T47D (cell line): ENCODE measurements around the gene MARCO.
"Not testable (repeated sequence)": the region's sequence is repeated elsewhere in the genome, so short reads cannot be mapped to it uniquely, and the experiment has no call there.

ENCODE experiments used
- DNase-seq, 2 experiments: peaks; one replicate each; pipeline versions ENCODE4 v3.0.0 to v3.0.0-alpha.2; 2011 to 2012; ENCODE audit warnings: low read depth in 1 of 2, low spot score in 1 of 2
- JUND ChIP-seq: IDR thresholded peaks from 2 replicates; pipeline ENCODE4 v1.6.1; 2012; ENCODE audit warnings: low read depth
- in situ Hi-C: cut with HindIII; loops from 2 replicates; pipeline ENCODE4 v1.10.0; 2016; ENCODE audit warnings: low sequenced_read_pairs, low pct_unique_long_range_greater_than_20kb

MARCO gene

DNA sequence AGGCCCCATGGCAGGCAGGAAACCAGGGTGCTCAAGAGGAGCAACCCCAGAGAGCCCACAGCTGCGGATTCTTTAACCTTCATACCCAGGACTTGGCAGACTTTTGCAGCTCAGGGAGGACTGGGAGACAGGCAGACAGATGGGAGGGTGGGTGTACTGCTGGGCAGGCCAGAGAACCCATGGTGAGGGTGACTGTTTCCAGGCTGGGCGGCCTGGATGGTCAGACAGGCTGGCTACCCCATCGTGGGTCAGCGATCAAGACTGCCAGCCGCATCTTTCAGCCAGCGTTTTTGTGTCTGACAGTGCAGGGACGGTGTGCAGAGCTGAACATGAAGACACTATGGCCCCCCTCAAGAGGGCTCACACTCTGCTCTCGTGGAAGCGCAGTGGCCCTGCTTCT, 82.2 kb downstream of the MARCO start:
- no peak for DNase-seq
- no peak for TF ChIP-seq JUND
- in situ Hi-C loops, result no loop called here

DNA sequence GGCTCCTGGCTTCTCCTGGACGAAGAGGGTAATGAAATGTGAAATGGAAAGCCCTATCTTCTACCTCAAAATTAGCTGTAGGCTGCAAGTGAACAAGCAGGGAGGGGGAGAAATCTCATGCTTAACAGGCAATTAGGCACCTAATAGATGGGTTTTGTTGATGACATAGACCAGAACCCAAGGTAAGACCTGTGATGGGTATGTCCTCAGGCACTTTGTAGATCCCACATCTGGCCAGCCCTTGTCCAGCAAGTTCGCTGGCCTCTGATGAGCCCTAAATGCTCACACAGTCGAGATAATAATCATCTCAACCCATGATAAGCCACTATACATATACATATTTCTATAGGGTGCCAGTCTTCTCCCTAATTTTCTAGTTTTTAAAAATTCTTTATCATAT, 82.6 kb downstream of the MARCO start:
- DNase-seq, result no peak
- no peak for TF ChIP-seq JUND
- in situ Hi-C loops, result no loop called here

DNA sequence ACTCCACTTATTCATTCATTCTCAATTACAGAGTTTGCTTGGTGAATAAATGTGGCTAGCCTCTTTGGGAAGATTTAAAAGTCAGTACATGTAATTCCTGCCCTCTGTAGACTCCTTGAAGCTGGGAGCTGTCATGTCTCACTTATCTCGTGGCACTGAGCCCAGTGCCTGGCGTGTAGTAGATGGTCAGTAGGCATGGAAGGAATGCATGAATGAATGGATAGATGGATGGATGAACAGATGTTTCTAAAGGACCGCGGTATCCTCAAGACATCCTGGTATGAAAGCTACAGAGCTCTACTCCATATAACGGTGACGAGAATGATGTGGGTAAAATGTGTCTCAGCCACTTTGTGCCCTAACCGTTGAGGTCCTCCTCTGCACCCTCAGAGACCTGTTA, 83.0 kb downstream of the MARCO start:
- no peak for TF ChIP-seq JUND
- DNase-seq, result no peak

DNA sequence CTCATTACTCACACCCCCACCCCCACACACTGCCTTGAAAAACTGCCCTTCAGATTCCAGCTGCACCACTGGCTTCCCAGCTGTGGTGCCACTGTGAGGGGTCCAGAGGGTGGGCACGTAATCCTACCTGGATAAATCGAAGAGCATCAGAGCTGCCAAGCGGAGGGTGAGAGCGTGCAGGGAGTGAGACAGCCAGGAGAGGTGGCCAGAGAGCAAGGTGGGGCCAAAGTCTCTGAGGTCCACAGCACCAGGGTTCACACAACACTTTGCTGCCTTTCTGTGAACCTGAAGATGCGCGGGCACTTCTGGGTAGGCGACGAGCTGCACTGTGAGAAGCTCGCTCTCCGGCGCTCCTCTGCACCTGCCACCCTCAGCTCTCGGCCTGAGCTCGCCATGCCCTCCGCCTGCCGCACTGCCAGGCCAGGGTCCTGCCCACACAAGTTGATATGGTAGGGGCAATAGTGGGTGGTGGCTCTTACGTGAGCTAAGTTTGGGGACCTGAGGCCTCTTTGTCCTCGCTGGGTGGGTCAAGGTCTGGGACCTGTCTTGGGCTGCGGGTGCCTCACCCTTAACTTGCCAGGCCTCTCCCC, 83.9 kb downstream of the MARCO start:
- TF ChIP-seq JUND, result no peak
- in situ Hi-C loops, result no loop called here
- no peak for DNase-seq

More for the DNA sequence above, 83.0 kb downstream of the MARCO start:
- in situ Hi-C loops, result no loop called here

DNA sequence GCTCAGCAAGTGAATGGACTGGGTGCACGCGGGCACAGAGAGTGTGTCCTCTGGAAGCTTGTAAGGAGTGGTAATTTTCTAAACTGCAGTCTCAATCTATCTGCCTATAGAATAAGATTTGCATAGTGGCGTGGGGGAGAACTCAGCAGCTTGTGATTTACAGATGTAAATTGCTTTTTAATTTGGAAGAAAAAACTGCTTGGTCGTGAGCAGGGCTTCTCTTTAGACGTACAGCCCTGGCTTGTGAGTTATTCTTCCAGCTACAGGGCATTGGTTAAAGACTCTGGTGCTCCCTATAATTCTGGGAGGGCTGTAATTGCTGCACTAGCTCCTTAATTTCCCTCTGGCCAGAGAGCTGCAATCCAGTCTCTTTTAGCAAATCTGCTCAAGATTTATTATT, 84.9 kb downstream of the MARCO start:
- in situ Hi-C loops, result no loop called here
- DNase-seq, result no peak
- no peak for TF ChIP-seq JUND

DNA sequence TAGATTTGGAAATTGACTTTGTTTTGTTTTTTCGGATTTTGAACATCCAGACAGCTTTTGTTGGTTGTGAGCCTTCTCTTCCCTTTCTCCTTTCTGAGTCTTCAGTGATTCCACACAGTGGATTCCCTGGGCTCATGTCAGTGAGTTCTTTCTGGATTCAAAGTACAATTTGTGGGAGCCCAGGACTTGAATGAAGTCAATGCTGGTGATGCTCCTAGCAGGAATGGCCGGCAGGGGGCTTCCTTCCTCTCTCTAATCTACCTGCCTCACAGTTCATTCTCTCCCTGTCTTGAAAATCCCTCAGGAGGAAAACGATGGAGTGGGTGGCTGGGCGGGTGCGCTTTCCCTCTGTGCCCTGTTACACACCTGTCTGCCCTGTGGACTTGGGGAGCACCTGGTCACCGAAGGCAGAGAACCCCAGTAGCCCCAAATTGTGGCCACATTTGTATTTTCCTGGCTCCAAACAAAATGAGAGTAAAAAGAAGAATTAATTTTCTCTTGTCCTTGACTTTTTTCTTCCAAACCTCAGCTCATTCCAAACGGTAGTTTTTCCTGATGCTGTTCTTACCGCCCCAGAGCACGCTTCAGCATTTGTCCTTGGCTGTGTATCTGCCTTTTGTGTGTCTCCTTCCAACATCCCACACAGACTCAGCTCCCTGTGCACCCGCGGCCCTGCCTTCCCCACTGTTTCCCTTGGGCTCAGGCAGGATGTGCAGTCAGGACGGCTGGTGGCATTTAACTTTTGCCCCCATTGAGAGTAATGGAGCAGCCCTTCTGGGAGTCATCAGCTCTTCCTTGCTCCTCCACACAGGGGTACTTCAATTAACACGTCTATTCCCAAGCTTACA, 86.6 kb downstream of the MARCO start:
- no peak for TF ChIP-seq JUND
- peak; percentile 26 to 67 for DNase-seq
- in situ Hi-C loops, result no loop called here

DNA sequence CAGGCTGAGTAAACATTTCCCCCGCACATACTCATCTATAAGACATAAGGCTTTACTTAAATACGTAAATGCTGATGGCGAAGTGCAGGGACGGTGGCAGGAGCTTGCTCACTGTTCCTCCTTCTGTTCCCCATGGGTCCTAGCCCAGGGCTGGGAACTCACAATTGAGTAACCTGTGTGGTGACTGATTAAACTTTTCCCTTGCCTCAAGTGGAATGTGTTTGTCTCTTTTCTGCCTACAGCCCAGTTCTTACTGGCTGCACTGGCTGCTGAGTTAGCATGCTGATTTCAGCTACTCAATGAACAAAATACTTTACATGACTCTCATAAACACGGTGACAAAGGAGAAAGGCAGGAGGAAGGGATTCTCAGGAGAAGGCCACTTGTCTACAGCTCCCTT, 87.3 kb downstream of the MARCO start:
- no peak for TF ChIP-seq JUND
- no peak for DNase-seq
- in situ Hi-C loops, result no loop called here

DNA sequence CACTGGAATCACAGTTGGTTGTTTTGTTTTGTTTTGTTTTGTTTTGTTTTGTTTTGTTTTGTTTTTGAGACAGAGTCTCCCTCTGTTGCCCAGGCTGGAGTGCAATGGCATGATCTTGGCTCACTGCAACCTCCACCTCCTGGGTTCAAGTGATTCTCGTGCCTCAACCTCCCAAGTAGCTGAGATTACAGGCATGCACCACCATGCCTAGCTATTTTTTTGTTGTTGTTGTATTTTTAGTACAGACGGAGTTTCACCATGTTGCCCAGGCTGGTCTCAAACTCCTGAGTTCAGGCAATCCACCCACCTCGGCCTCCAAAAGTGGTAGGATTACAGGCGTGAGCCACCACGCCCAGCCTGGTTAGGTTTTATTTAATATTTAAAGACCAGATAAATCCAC, 95.9 kb downstream of the MARCO start:
- DNase-seq, in situ Hi-C loops: not testable (repeated sequence)

DNA sequence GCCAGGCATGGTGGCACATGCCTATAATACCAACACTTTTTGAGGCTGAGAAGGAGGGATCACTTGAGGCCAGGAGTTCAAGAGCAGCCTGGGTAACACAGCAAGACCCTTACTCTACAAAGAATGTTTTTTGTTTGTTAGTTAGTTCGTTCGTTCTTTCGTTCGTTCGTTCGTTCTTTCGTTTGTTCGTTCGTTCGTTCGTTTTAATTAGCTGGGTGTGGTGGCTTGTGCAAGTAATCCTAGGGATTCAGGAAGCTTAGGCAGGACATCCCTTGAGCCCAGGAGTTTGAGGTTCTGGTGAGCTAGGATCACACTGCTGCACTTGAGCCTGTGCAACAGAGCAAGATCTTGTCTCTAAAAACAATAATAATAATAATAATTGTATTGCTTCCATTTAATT, 98.7 kb downstream of the MARCO start:
- in situ Hi-C loops, result no loop called here

More for the DNA sequence above, 98.7 kb downstream of the MARCO start:
- DNase-seq, result no peak
- TF ChIP-seq JUND, result no peak
